ENCODE data around the gene IMMP1L.

Gene IMMP1L

GRCh38 chr11:31474083-31474482, 35.3 kb downstream of the IMMP1L start:
- Histone ChIP-seq H3K9me3 (ENCODE audit: insufficient read depth, low read depth, low read length) (no peaks in the 10 kb centered on the region), H3F3A (ENCODE audit: low read depth) (no peaks in the 10 kb centered on the region), H3K9me2 (replicated peaks; ENCODE audit: low read depth, low read length) (no peaks in the 10 kb centered on the region), H3K4me2 (ENCODE audit: low read depth, low read length, poor library complexity, severe bottlenecking) (no peak overlapping the region), H3K36me3 (ENCODE audit: insufficient read depth, low read length) (no peaks in the 10 kb centered on the region), H3K27me3 (ENCODE audit: insufficient read depth, low read length, poor library complexity, severe bottlenecking) (no peaks in the 10 kb centered on the region), H3K79me2 (ENCODE audit: insufficient read depth, low read length) (peaks cover 8% of the 10 kb centered on the region; the same call in 1 of the 2 replicates), H4K20me1 (ENCODE audit: insufficient read depth, low read length, poor library complexity, severe bottlenecking) (no peaks in the 10 kb centered on the region), H2AFZ (ENCODE audit: low read length) (no peak overlapping the region), H3K9ac (ENCODE audit: low read depth, low read length, poor library complexity, severe bottlenecking) (no peak overlapping the region), H3K4me1 (ENCODE audit: insufficient read depth, low read length, poor library complexity, severe bottlenecking) (no peaks in the 10 kb centered on the region), H3K4me3 (ENCODE audit: low read length, poor library complexity, severe bottlenecking) (no peak overlapping the region)
- TF ChIP-seq CTCF (conservative IDR thresholded peaks at IDR 0.05; ENCODE audit: low read length) (no peak), EZH2phosphoT487 (IDR thresholded peaks at IDR 0.05; ENCODE audit: borderline replicate concordance) (no peak)

GRCh38 chr11:31464436-31464835, 45.0 kb downstream of the IMMP1L start:
- no peaks in the 10 kb centered on the region for H3K36me3 ChIP-seq (ENCODE audit: insufficient read depth, low read length)
- no peaks in the 10 kb centered on the region for H3F3A ChIP-seq (ENCODE audit: low read depth)
- no peak overlapping the region for H3K4me3 ChIP-seq (ENCODE audit: low read length, poor library complexity, severe bottlenecking)
- no peak overlapping the region for H3K9ac ChIP-seq (ENCODE audit: low read depth, low read length, poor library complexity, severe bottlenecking)
- H3K4me2 ChIP-seq (ENCODE audit: low read depth, low read length, poor library complexity, severe bottlenecking) = no peak overlapping the region
- H3K9me3 ChIP-seq (ENCODE audit: insufficient read depth, low read depth, low read length) = no peaks in the 10 kb centered on the region; the same call in 1 of the 2 replicates
- no peaks in the 10 kb centered on the region for H3K9me2 ChIP-seq (replicated peaks; ENCODE audit: low read depth, low read length)
- no peak overlapping the region for H2AFZ ChIP-seq (ENCODE audit: low read length)
- H3K79me2 ChIP-seq (ENCODE audit: insufficient read depth, low read length) = peaks cover 14% of the 10 kb centered on the region; the same call in 1 of the 2 replicates
- no peaks in the 10 kb centered on the region for H3K4me1 ChIP-seq (ENCODE audit: insufficient read depth, low read length, poor library complexity, severe bottlenecking)
- no peak for TF ChIP-seq CTCF (conservative IDR thresholded peaks at IDR 0.05; ENCODE audit: low read length)
- no peak for TF ChIP-seq EZH2phosphoT487 (IDR thresholded peaks at IDR 0.05; ENCODE audit: borderline replicate concordance)
- no peaks in the 10 kb centered on the region for H3K27me3 ChIP-seq (ENCODE audit: insufficient read depth, low read length, poor library complexity, severe bottlenecking)
- H4K20me1 ChIP-seq (ENCODE audit: insufficient read depth, low read length, poor library complexity, severe bottlenecking) = peaks cover 3% of the 10 kb centered on the region

GRCh38 chr11:31455177-31455576, 54.2 kb downstream of the IMMP1L start:
- no peaks in the 10 kb centered on the region for H3K9me2 ChIP-seq (replicated peaks; ENCODE audit: low read depth, low read length)
- H3K36me3 ChIP-seq (ENCODE audit: insufficient read depth, low read length) = peaks cover 5% of the 10 kb centered on the region; the same call in 1 of the 2 replicates
- no peaks in the 10 kb centered on the region for H3K27me3 ChIP-seq (ENCODE audit: insufficient read depth, low read length, poor library complexity, severe bottlenecking)
- H3F3A ChIP-seq (ENCODE audit: low read depth) = no peaks in the 10 kb centered on the region
- H3K4me2 ChIP-seq (ENCODE audit: low read depth, low read length, poor library complexity, severe bottlenecking) = no peak overlapping the region
- no peaks in the 10 kb centered on the region for H3K4me1 ChIP-seq (ENCODE audit: insufficient read depth, low read length, poor library complexity, severe bottlenecking)
- TF ChIP-seq CTCF (conservative IDR thresholded peaks at IDR 0.05; ENCODE audit: low read length) (no peak), EZH2phosphoT487 (IDR thresholded peaks at IDR 0.05; ENCODE audit: borderline replicate concordance) (no peak)
- H3K9ac ChIP-seq (ENCODE audit: low read depth, low read length, poor library complexity, severe bottlenecking) = no peak overlapping the region
- H3K9me3 ChIP-seq (ENCODE audit: insufficient read depth, low read depth, low read length) = no peaks in the 10 kb centered on the region
- H3K79me2 ChIP-seq (ENCODE audit: insufficient read depth, low read length) = no peaks in the 10 kb centered on the region
- H4K20me1 ChIP-seq (ENCODE audit: insufficient read depth, low read length, poor library complexity, severe bottlenecking) = no peaks in the 10 kb centered on the region
- no peak overlapping the region for H3K4me3 ChIP-seq (ENCODE audit: low read length, poor library complexity, severe bottlenecking)
- no peak overlapping the region for H2AFZ ChIP-seq (ENCODE audit: low read length)
